ENCODE results near the gene RHBDL3. TPM values are rescaled to one million over a fixed set of nuclear protein-coding genes. Genes with fewer than 3 reads are reported as not detected.

The RHBDL3 gene
- total and polyA plus RNA-seq, 2 donors (not counting 3 experiments of a cell fraction or from before 2014, with no cell fraction given) = 0.11 to 0.20 TPM

- Histone ChIP-seq H3K4me1 (ENCODE audit: control insufficient read depth, extremely low read depth, insufficient read depth, low read length) (no peaks in the 10 kb centered on the region), H3K9me3 (replicated peaks; ENCODE audit: control insufficient read depth, insufficient read depth, low read length) (no peaks in the 10 kb centered on the region), H3K4me2 (ENCODE audit: insufficient read depth, low read length) (no peak overlapping the region), H3K36me3 (ENCODE audit: control insufficient read depth in 2 of 2, extremely low read depth in 1 of 2, insufficient read depth in 2 of 2, low read length in 2 of 2) (no peaks in the 10 kb centered on the region), H3K79me2 (ENCODE audit: control insufficient read depth, insufficient read depth, low read length) (no peaks in the 10 kb centered on the region), H3K9ac (replicated peaks; ENCODE audit: extremely low read depth, insufficient read depth, low read length) (no peak overlapping the region), H3K9me1 (replicated peaks; ENCODE audit: control insufficient read depth, extremely low read depth, insufficient read depth, low read length) (no peaks in the 10 kb centered on the region), H3K4me3 (replicated peaks in 1 of 3; ENCODE audit: insufficient read depth in 1 of 3, low read depth in 1 of 3, low read length in 3 of 3) (no peak overlapping the region), H3K27me3 (ENCODE audit: control insufficient read depth in 2 of 2, insufficient read depth in 2 of 2, low read length in 2 of 2) (no peaks in the 10 kb centered on the region), H2AFZ (ENCODE audit: low read depth, low read length) (no peak overlapping the region), H3K27ac (ENCODE audit: insufficient read depth, low read depth, low read length) (no peak overlapping the region), H4K20me1 (replicated peaks; ENCODE audit: control insufficient read depth, extremely low read depth, insufficient read depth, low read length) (no peaks in the 10 kb centered on the region)
- dilution Hi-C loops (cut with MboI; ENCODE audit: extremely low pct_ligation_motif_present, low sequenced_read_pairs) = no loop called here
- intact Hi-C loops (cut with micrococcal nuclease) = no loop called here
- no peak for TF ChIP-seq JUN (IDR thresholded peaks at IDR 0.05; ENCODE audit: borderline replicate concordance, insufficient read depth, insufficient read length, low read depth)
- no peak for TF ChIP-seq MAX (IDR thresholded peaks at IDR 0.05; ENCODE audit: insufficient read depth, insufficient read length)
- no peak for TF ChIP-seq CTCF (IDR thresholded peaks at IDR 0.05; ENCODE audit: extremely low read depth in 1 of 2, insufficient read depth in 1 of 2, low read depth in 1 of 2, low read length in 2 of 2)
- TF ChIP-seq MYC (IDR thresholded peaks at IDR 0.05; ENCODE audit: low read depth, low read length) = no peak
- TF ChIP-seq EZH2 (IDR thresholded peaks at IDR 0.05; ENCODE audit: borderline replicate concordance, low read depth, low read length, severe bottlenecking) = no peak
- no peak for TF ChIP-seq FOS (IDR thresholded peaks at IDR 0.05; ENCODE audit: borderline replicate concordance, insufficient read depth, low read length)
- no peak for TF ChIP-seq POLR2AphosphoS5 (IDR thresholded peaks at IDR 0.05; ENCODE audit: insufficient read depth, low read depth, low read length)
- no peak for TF ChIP-seq POLR2A (IDR thresholded peaks at IDR 0.05; ENCODE audit: low read depth, low read length)
- no peak for TF ChIP-seq GATA2 (IDR thresholded peaks at IDR 0.05; ENCODE audit: insufficient read depth, insufficient read length, low read depth, low read length)
- no TSS peak for BruUV-seq (replicated peaks)
- FAIRE-seq (no peak), DNase-seq (ENCODE audit: low read depth, low spot score) (no peak)
- CTCF ChIA-PET = interaction anchor here (1.0 kb wide), 1 partner anchor 68 kb away, joined by 3 read pairs; no protein-coding TSS in a partner anchor
- POLR2A ChIA-PET = no interaction called here
Observed at GRCh38 chr17:32249475-32249874, 16.2 kb upstream of the RHBDL3 start.

Measured in endothelial cell of umbilical vein (primary cell).